NCI-H2171 (cell line): Measurements from ENCODE around the gene GADD45A.

Source experiments
- DNase-seq: peaks from one replicate; lab custom pipeline; 2025; lab: John Stamatoyannopoulos, UW

Gene GADD45A

GRCh38 chr1:67668660-67669059 is 16.3 kb upstream of the GADD45A start:
- DNase-seq: no peak

GRCh38 chr1:67672260-67672803 is 12.7 kb upstream of the GADD45A start:
- no peak for DNase-seq

DNA sequence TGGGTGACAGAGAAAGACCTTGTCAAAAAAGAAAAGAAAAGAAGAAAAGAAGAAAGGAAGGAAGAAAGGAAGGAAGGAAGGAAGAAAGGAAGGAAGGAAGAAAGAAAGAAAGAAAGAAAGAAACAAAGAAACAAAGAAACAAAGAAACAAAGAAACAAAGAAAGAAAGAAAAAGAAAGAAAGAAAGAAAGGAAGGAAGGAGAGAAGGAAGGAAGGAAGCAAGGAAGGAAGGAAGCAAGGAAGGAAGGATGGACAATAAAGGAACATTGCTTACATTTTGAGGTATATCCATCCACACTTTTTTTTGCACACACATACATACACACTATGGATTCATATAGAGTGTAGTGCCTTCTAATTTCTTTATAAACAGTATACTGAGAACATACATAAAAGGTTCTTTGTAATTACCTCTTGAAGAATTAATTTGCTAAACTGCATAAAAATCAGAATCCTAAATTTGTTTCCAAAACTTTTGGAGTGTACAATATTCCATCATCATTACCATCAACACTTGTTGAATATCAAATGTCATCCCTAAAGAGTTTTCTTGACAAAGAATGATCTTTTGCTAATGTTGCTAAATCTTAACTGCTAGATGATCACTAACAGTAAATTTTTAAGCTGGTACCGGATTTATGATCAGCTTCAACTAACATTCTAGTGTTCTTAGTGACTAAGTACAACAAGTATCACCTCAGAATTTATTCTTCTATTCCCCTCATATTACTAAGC is 11.4 kb upstream of the GADD45A start:
- no peak for DNase-seq

- peak; percentile 92 for DNase-seq
Observed at GRCh38 chr1:67674260-67675011, 10.6 kb upstream of the GADD45A start.

DNA sequence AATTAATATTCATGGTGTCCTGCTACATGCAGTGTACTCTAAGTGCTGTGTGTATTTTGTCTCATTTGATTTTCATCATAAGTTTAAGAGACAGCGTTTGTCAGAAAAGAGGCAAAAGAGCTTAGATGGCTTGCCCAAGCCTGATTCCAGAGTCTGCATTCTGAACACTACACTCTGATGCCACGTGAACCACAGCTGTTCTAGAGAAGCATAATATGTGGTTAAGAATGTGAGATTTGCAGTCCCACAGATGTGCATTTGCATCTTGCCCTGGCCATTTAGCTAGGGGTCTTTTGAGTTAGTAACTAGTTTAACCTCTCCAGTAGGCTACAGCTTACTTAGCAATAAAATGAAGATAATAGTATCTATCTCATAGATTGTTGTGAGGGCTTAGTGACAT is 9.2 kb upstream of the GADD45A start:
- DNase-seq: peak; percentile 17

GRCh38 chr1:67676287-67676686 is 8.7 kb upstream of the GADD45A start:
- no peak for DNase-seq

GRCh38 chr1:67676946-67677345 is 8.1 kb upstream of the GADD45A start:
- DNase-seq: no peak

DNA sequence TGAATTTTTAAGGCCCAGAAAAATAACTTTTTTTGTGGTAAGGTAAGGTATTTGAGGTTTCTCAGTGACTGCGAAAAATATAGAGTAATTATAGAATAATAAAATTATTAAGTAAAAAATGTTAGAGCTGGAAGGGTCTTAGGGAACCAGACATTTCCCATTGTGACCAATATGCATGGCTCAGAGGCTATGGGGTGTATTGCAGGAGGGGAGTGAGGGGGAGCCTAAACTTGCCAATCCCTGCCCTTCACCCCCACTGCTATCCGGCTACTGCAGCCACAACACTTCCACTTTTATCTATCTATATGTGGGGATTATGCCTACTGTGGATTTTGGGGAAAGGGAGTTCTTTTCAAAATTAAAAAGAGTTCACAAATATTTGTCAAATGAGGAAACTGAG is 7.6 kb upstream of the GADD45A start:
- DNase-seq: no peak

- no peak for DNase-seq
Observed at GRCh38 chr1:67677930-67678329, 7.1 kb upstream of the GADD45A start.

DNA sequence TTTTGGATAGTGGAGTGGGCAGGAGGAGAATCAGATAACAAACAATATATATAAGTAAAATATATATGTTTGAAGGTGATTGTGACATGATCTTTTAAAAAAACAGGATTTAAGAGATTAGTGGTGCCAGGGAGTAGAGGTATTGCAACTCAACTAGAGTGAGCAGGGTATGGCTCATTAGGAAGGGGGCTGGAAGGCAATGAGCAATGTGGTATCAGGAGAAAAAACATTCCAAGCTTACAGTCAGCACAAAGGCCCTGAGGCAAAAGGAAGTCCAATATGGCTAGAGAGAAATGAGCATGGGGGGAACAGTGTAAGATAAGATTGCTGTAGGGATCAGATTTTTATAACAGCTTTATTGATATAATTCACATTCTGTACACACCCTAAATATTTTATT is 5.3 kb upstream of the GADD45A start:
- DNase-seq: no peak

GRCh38 chr1:67680486-67680885 is 4.5 kb upstream of the GADD45A start:
- DNase-seq: no peak

- DNase-seq: no peak
Observed at GRCh38 chr1:67682659-67683197, 2.3 kb upstream of the GADD45A start.

DNA sequence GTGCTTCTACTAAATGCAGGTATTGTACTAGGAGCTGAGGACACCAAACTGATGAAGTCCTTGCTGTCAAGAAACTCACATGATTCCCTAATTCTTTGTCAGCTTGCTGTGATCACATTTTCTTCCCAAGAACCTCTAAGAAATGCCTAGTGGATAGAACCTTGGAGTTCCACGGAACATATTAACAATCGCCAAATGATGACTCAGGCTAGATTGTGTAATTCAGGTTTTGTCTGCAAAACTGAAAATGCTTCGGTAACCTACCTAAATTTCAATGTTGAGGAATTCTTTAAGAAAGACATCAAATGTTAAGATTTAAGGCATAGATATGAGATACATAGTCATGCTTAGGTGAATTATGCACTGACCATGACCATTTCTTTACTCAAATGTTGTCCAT is 1.7 kb upstream of the GADD45A start:
- no peak for DNase-seq

- DNase-seq: no peak
Observed at GRCh38 chr1:67683766-67684525, 1.1 kb upstream of the GADD45A start.

- DNase-seq: no peak
Observed at GRCh38 chr1:67684526-67685066, 405 bp upstream of the GADD45A start.

DNA sequence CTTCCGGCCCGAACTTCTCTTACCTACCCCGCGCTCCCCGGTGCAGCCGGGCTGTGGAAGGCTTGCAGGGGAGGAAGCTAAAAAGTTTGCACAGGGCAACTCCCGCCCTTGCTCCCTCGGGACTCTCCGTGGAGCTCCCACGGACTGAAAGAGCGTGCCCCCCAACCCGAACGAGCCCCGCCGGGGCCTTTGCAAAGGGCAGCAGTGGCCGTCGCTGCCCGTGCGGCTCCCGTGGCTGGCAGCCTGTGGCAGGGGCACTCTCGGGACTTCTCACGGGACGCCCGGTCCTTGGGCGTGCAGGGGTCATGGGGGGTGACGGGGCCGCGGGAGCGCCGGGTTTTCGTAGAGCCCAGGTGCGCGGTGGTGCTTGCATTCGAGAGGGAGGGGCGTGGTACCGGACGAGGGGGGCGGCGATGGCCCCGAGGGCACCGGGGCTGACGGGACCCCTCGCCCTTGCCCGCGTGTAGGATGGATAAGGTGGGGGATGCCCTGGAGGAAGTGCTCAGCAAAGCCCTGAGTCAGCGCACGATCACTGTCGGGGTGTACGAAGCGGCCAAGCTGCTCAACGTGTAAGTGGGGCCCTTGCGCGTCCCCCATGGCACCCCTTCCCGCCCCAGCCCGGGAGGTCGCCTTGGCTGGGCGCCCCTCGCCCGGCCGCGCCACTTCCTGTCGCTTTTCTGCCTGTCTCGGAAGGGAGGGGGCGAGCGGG is 711 bp downstream of the GADD45A start:
- no peak for DNase-seq

DNA sequence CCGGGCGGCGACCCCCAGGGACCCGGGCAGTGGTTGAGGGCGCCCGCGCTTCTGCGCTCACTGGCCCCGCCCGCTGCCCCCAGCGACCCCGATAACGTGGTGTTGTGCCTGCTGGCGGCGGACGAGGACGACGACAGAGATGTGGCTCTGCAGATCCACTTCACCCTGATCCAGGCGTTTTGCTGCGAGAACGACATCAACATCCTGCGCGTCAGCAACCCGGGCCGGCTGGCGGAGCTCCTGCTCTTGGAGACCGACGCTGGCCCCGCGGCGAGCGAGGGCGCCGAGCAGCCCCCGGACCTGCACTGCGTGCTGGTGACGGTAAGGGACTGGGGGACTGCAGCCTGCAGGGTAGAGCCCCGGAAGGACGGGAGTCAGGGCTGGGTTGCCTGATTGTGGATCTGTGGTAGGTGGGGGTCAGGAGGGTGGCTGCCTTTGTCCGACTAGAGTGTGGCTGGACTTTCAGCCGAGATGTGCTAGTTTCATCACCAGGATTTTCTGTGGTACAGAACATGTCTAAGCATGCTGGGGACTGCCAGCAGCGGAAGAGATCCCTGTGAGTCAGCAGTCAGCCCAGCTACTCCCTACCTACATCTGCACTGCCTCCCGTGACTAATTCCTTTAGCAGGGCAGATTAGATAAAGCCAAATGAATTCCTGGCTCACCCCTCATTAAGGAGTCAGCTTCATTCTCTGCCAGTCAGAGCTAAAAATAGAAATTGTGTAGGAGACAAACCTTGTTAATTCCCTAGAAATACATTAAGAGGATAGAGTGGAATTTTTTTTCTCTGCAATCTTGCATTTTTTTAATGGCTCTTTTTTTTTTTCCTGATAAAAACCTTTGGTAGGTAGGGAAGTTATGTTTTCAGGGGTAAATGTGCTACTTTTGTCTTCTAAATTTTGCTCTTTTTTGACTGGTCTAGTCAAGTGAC is 1.5 kb downstream of the GADD45A start:
- DNase-seq: peak; percentile 77

DNA sequence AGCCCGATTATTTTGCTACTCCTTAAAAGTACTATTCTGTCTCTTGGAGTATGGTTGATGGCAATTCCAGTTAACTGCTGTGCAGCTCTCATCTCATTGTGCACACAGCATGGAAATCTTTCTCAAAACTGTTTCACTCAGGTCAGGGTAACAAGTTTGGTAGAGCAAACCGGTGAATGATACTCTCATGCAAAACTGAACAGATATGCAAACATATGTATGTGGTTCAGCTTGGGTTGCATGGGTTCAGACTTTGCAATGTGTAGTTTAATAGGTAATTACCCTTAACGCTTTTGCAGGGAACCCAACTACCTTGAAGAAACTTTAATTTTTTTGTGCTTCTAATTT is 2.2 kb downstream of the GADD45A start:
- DNase-seq: no peak

DNA sequence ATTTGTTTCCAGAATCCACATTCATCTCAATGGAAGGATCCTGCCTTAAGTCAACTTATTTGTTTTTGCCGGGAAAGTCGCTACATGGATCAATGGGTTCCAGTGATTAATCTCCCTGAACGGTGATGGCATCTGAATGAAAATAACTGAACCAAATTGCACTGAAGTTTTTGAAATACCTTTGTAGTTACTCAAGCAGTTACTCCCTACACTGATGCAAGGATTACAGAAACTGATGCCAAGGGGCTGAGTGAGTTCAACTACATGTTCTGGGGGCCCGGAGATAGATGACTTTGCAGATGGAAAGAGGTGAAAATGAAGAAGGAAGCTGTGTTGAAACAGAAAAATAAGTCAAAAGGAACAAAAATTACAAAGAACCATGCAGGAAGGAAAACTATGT is 2.6 kb downstream of the GADD45A start:
- no peak for DNase-seq

- DNase-seq: no peak
Observed at GRCh38 chr1:67688526-67689219, 3.7 kb downstream of the GADD45A start.
